ENCODE results near the gene DROSHA. TPM values are rescaled to one million over a fixed set of nuclear protein-coding genes. Genes with fewer than 3 reads are reported as not detected.

Gene DROSHA
- total and polyA plus RNA-seq, 2 of the 8 experiments (the other 6 are each of a cell fraction or from before 2014, with no cell fraction given): 65.9 to 122 TPM

DNA sequence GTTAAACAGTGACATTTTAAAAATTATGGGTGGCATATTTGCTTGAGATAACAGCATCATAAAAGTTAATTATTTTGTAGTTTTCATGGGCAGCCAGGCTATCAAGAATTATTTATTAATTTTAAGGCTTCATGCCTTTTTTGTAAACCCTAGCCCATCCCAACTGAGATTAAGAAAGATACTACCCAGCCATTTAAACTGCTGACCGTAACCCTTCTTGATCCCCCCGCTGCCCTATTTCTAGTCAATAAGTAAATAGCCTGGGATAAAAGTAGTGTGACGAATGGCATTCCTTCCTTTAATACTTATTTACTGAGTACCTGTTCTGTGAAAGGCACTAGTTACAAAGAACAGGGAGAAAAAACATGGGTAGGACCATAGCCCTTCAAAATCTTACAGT lies 88.3 kb downstream of the DROSHA start:
- H3K79me2 ChIP-seq (ENCODE audit: control insufficient read depth in 1 of 2, insufficient read depth in 2 of 2, low read length in 2 of 2): no peaks in the 10 kb centered on the region; a peak in 1 of 4 replicates
- peaks cover 2 to 11% (median 8%) of the 10 kb centered on the region in 4 experiments; a peak in 6 of 8 replicates for H3K36me3 ChIP-seq (ENCODE audit: control insufficient read depth in 2 of 4, insufficient read depth in 4 of 4, low read length in 3 of 4)
- no peaks in the 10 kb centered on the region for H3K27me3 ChIP-seq (replicated peaks in 1 of 4; ENCODE audit: control insufficient read depth in 3 of 4, extremely low read depth in 1 of 4, insufficient read depth in 3 of 4, low read length in 3 of 4)
- H3K9ac ChIP-seq (replicated peaks in 1 of 4; ENCODE audit: extremely low read depth in 1 of 4, low read depth in 3 of 4, low read length in 3 of 4): no peak overlapping the region
- WGBS, 2 experiments (ENCODE audit: extremely low coverage in 1 of 2, insufficient coverage in 1 of 2, insufficient read length in 1 of 2, insufficient replicate concordance in 2 of 2, low coverage in 1 of 2, low lambda C conversion rate in 2 of 2, missing lambda C conversion rate in 1 of 2): 92% methylated on average over 3 of the region's 3 CpGs; no CpG with 5 or more reads in 1 of the 2 experiments
- H4K20me1 ChIP-seq (replicated peaks in 1 of 2; ENCODE audit: control insufficient read depth in 1 of 2, insufficient read depth in 2 of 2, low read length in 2 of 2): no peaks in the 10 kb centered on the region
- no peak overlapping the region for H4K91ac ChIP-seq (replicated peaks; ENCODE audit: insufficient read length, low read length)
- H2AFZ ChIP-seq (ENCODE audit: low read length): no peak overlapping the region
- no peak overlapping the region for H4K8ac ChIP-seq (ENCODE audit: extremely low read depth, insufficient read depth, low read length)
- H3K9me3 ChIP-seq (ENCODE audit: insufficient read depth in 2 of 2, low read depth in 1 of 2, low read length in 1 of 2): no peaks in the 10 kb centered on the region
- H2BK20ac ChIP-seq (ENCODE audit: low read length): no peak overlapping the region
- no peak overlapping the region for H3K14ac ChIP-seq (ENCODE audit: insufficient read length)
- no peak overlapping the region for H3K23ac ChIP-seq (ENCODE audit: insufficient read length)
- H3K56ac ChIP-seq (replicated peaks; ENCODE audit: insufficient read length, low read depth, low read length): no peak overlapping the region
- no peaks in the 10 kb centered on the region for H3K23me2 ChIP-seq (ENCODE audit: low read depth, low read length)
- H3K4me3 ChIP-seq (ENCODE audit: extremely low read depth in 1 of 4, insufficient read depth in 2 of 4, low read depth in 3 of 4, low read length in 4 of 4): no peak overlapping the region
- H3K4me2 ChIP-seq (ENCODE audit: insufficient read depth in 1 of 2, low read depth in 2 of 2, low read length in 2 of 2): no peak overlapping the region
- TF ChIP-seq POLR2A (IDR thresholded peaks at IDR 0.05; ENCODE audit: control extremely low read depth in 1 of 2, low read depth in 2 of 2, low read length in 2 of 2): no peak
- TF ChIP-seq, protein P1, sequence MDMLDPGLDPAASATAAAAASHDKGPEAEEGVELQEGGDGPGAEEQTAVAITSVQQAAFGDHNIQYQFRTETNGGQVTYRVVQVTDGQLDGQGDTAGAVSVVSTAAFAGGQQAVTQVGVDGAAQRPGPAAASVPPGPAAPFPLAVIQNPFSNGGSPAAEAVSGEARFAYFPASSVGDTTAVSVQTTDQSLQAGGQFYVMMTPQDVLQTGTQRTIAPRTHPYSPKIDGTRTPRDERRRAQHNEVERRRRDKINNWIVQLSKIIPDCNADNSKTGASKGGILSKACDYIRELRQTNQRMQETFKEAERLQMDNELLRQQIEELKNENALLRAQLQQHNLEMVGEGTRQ (IDR thresholded peaks at IDR 0.05; ENCODE audit: low read length): no peak
- no peak for TF ChIP-seq RFX5 (IDR thresholded peaks at IDR 0.05; ENCODE audit: borderline replicate concordance, low read depth, low read length)
- no peak overlapping the region for H2BK15ac ChIP-seq (ENCODE audit: low read length)
- H2AK5ac ChIP-seq (ENCODE audit: low read depth, low read length): no peak overlapping the region
- no peaks in the 10 kb centered on the region for H3K4me1 ChIP-seq (replicated peaks in 1 of 4; ENCODE audit: control insufficient read depth in 3 of 4, insufficient read depth in 4 of 4, low read length in 3 of 4)
- no peak overlapping the region for H3K27ac ChIP-seq (ENCODE audit: low read depth, low read length)
- no peak overlapping the region for H2BK12ac ChIP-seq (ENCODE audit: low read depth, low read length)
- H2BK120ac ChIP-seq (replicated peaks; ENCODE audit: low read depth, low read length): no peak overlapping the region
- no peak overlapping the region for H4K5ac ChIP-seq (ENCODE audit: insufficient read length, low read depth, low read length)
- no peak overlapping the region for H3K4ac ChIP-seq (replicated peaks; ENCODE audit: insufficient read length, low read depth, low read length)
- POLR2A ChIA-PET (ENCODE audit: partially characterized antibody): interaction anchor here (0.8 kb wide), 1 partner anchor 56 kb away, joined by 3 read pairs; no protein-coding TSS in a partner anchor
- no peak for FAIRE-seq
- CTCF ChIA-PET (ENCODE audit: partially characterized antibody): no interaction called here
- no peaks in the 10 kb centered on the region for H3K79me1 ChIP-seq (ENCODE audit: low read depth, low read length)
- no peak overlapping the region for H2BK5ac ChIP-seq (ENCODE audit: low read depth, low read length)
- DNase-seq (ENCODE audit: low read depth in 1 of 2, low spot score in 2 of 2): no peak
- H3K18ac ChIP-seq (ENCODE audit: extremely low read depth, low read length): no peak overlapping the region

All from H1 (cell line).